ENCODE results near the gene MGLL.

MGLL gene

DNA sequence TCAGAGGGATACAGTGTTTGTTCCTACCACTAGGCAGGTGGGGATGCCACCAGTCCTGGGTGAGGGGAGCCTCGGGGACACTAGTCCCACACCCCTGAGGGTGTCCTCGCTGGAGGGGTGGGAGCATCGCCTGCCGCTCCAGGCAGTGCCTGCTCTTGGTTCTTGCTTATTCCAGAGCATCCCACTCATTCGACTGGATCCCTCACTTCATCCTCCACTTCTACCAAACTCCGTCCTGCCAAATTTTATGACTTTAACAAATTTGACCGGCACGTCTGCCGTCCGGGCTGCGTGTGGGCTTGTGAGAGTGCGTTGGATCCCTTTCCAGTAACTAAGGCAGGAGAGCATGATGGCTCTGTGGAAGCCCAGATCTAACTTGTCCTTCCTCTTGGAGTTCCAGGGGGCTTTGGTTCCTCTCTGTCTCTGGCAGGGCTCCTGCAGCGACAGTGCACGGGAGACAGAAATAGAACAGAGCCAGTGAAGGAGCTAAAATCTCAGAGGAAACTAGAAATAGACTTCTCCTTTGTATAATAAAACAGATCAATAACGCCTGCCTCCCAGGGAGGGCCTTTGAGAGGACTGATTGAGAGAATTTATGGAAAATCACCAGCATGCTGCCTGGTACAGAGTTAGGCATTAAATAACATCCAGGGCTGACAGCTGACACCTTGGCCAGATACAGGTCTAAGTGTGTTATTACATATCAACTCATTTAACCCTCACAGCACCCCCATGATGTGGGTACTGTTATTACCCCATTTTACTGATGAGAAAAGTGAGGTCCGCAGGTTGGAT, 34.5 kb downstream of the MGLL start:
- peak in 1 of 14 donors; percentile 51 for DNase-seq

GRCh38 chr3:127787071-127787490, 35.2 kb downstream of the MGLL start:
- peak in 11 of 14 donors; percentile 30 to 92 (median 61) for DNase-seq

DNA sequence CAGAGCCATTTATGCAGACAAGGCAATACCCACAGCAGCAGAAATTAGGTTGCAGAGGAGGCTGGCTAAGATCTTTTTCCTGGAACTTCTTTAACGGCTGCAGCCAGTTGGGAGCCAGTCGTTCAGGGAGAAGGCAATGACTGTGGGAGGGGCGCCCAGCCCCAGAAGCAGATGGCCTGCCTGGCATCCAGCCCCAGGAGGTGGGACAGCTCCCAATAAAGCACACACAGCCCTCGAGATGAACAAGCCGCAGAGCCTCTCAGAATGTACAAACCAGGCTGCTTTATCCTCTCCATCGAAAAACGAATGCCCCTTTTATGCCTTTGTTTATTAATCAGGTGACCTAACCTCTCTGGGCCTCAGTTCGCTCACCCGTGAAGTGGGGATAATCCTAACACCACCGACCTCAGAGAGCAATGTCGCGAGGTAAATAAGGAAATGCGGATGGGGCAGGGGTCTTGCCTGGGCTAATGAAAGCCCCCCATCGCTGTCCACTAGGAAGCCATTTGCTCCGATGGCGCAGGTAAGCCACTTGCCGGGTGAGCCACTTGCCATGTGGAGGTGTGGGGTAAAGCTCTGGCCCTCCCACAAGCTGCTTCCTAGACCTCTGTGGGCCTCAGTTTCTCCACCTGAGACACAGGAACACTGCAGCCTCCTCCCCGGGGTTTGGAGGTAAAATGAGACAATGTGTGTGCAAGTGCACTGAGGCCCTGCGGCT, 35.8 kb downstream of the MGLL start:
- peak in 12 of 14 donors; percentile 21 to 96 (median 65) for DNase-seq

DNA sequence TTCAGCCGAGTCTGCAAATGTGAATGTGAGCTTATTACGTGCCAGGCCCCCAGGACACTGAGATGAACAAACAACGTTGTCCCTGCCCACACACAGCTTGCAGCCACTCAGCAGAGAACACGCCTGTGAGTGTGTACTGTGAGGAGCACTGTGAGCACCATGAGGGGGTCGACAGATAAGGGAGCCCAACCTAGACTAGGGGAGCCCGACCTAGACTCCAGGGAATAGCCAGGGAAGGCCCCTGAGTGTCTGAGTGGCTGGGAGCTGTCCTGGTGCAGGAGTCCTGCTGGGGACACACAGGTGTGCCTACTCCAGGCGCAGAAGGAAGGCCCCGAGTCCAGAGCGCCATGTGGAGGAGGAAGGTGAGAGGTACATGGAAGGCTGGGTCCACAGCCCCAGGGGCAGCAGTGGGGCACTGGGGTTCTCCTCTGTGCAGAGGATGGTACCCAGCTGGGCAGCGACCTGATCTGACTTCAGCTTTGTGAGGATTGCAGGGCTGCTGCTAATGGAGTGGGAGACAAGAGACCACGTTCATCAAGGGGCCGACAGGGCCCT, 36.5 kb downstream of the MGLL start:
- DNase-seq: peak in 1 of 14 donors; percentile 45

- DNase-seq: no peak
Measured at GRCh38 chr3:127784865-127785710, 37.2 kb downstream of the MGLL start.

GRCh38 chr3:127784283-127784682, 38.0 kb downstream of the MGLL start:
- DNase-seq: no peak

DNA sequence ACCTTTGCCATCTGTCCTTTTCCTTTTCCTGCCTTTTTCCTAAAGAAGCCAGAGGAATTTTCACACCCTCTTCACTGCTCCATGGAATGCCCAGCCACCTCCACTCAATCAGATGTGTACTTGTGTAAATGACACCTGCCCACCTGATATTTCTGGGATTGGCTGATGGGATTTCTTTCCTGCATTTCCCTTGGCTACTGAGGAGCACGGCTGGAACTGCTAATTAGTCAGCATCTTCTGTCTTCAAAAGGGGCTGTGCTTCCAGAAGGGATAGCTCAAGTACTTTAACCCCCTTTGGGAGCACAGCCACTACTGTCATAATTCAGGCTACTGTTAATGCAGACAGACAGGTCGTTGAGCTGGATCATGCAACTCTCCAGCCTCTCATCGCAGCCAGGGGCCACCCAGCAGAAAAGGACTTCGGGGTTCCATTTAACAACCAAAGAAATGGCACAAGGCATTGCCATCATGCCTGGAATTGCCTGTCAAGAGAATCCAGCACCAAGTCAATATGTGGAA, 38.6 kb downstream of the MGLL start:
- DNase-seq: no peak

GRCh38 chr3:127783166-127783565, 39.1 kb downstream of the MGLL start:
- DNase-seq: no peak

- no peak for DNase-seq
Measured at GRCh38 chr3:127781411-127782001, 40.8 kb downstream of the MGLL start.

- no peak for DNase-seq
Measured at GRCh38 chr3:127780536-127781400, 41.5 kb downstream of the MGLL start.

- DNase-seq: no peak
Measured at GRCh38 chr3:127779747-127780146, 42.6 kb downstream of the MGLL start.

DNA sequence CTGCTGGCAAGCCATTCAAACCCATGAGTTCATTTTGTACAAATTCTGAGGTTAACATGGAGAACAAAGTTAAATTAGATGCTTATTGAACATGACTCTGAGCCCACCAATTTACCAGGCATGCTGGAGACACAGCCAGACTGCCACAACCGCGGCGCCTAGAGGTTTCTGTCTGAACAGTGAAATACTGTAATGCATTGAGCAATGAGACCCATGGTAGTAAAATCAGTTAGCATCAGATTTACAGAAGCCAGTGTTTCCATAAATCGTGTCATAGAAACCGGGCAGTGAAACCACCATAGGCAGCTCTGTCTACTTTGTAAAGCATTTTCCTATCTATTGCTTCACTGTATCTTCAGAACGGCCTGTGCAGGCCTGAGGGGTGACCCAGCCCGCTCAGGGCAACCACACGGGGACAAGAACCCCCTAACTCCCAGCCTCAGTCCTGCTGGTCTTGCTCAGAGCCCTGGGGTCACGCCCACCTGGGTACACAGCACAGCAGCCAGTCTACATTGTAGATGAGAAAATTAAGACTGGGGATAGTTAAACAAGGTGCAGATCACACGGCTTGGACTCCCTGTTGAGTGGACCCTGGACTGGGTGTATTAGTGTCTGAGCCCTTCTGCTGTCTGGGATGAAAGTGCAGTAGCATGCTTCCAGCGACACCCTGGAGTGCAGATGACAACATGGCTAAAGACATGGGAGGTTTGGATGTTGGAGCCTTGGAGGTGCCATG, 44.2 kb downstream of the MGLL start:
- no peak for DNase-seq

- no peak for DNase-seq
Measured at GRCh38 chr3:127777332-127777731, 45.0 kb downstream of the MGLL start.

DNA sequence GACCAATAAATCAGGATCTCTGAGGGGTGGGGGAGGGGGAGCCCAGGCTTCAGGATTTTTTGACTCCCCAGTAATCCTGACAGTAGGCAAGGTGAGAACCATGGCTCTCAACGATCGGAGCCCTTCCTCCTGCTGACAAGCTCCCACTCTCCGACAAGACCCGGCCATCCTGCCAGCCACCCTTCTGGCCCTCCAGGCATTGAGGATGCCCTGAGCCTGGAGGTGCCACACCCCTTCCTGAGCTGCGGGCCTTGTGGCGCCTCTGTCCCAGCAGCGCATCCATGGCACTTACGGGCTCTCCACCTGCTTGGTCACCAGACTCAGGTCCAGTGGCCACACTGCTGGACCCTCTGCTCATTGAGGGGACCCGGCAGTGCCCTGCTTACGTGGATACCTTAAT, 46.0 kb downstream of the MGLL start:
- DNase-seq: no peak

DNA sequence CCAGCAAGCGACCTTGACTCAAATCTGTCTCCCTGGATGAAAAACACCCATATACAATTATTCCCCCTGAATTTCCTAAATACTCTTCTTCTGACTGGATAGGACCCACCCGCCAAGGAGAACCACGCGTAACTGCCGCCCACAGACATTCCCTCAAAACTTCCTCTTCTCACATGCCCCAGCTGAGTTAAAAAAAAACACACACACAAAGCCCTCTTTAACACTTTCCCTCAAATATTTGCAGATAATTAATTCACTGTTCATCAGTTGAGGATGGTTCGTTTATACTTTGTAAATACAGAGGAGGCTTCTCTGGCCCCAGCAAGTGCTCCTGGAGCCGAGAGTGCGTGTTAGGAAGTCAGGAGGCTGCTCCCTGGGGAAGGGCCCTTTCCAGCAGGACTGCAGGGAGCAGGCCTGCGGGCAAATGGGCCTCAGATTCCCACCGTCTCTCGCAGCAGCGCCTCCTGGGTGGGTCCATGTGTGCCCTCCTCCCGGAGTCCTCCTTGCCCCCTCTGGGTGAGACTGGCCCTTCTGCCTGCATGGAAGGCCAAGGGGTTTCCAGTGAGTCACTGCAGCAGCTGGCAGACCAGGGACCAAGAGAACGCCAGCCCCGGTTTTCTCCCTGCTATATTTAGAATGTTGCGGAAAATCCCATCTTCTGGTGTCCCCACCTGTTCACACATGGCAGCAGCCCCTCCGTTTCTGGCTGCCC, 46.8 kb downstream of the MGLL start:
- peak in 2 of 14 donors; percentile 15 to 36 for DNase-seq

DNA sequence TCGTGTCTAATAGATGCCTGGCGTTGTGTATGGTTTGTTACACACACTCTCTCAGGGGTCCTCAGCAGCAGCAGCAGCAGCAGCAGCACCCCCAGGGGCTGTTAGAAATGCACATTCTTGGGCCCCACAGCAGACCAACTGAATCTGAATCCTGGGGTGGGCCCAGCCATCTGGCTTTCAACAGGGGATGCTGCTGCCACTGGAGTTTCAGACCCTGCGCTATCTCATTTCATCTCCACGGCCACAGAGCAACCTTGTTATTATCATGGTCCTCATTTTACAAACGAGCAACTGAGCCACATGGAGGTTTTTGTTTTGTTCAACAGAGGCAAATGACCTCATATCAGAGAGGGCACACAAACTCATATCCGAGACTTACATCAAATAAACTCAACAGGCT, 47.7 kb downstream of the MGLL start:
- DNase-seq: no peak

DNA sequence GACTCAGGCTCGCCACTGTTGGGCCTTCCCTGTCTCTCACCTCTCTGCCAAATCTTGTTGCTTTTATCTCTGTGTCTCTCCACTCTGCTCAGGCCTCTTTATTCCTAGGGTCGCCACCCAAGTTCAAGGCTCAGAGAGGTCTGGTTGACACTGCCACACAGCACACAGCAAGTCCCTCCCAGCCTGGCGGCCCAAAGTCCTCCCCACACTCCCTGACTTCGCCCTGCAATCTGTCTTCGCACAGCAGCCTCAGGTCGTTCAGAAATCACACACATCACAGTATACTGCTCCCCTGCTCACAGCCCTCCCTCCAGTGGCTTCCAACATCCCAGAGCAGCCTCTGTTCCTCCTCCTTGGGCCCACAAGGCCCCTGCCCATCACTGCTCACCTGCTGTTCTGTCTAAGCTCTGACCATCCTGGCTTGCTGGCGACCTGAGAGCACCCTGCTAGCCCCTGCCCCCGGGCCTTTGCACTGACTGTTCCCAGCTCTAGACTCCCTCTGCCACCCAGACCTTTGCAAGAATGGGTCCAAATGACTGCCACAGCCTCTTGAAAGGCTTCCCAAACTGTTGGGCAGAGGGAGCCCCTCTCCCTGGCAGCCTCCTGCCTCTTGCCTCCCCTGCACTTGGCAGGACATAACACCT, 48.4 kb downstream of the MGLL start:
- DNase-seq: no peak

DNA sequence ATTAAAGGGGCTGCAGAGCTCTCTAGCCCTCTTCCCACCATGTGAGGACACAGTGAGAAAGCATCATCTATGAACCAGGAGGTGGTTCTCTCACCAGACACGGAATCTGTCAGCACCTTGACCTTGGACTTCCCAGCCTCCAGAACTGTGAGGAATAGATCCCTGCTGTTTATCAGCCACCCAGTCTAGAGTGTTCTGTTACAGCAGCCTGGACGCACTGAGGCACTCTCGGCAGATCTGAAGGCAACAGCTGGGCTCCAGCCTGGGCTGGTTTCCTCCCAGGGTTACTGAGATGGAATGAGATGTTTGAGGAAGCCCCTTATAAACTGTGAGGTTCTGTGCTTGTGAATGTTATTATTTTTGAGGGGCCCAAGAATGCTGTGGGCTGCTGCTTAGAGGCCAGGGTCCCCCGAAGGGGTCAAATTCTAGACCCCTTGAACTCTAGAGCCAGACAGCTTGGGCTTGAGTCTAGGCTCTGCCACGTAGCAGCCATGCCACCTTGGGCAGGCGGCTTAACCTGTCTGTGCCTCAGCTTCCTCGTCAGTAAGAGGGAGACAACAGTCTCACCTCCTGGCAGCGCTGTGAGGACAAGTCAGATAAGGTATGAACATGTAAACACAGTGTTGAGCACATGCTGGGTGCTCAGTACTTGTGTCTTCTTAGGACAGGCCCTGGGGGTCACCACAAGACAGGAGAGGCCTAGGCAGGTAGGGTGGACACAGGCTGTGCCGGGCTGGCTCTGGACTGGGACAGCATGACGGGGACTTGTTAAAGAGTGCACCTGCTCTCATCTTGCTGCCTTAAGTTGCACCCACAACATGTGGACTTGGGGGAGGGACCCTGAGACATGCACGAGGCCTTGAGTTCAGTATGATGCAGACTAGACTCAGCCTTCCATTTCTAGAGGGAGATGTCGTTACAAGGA, 49.2 kb downstream of the MGLL start:
- no peak for DNase-seq

All from C1 segment of cervical spinal cord (tissue), 14 donors.